Neuronal stem cell (in vitro differentiated cells): ENCODE results near the gene TMPRSS5.

Source experiments
- DNase-seq: peaks from one replicate; pipeline ENCODE4 v3.0.0-alpha.2; 2013; ENCODE audit warnings: low spot score
- H2AFZ ChIP-seq: one replicate; pipeline ENCODE4 v1.6.1; 2013; ENCODE audit warnings: mild to moderate bottlenecking, low read length, inconsistent platforms
- H2AK5ac ChIP-seq: 2 replicates; pipeline ENCODE4 v1.6.1; 2013; ENCODE audit warnings: low read depth, mild to moderate bottlenecking, inconsistent platforms, low read length, moderate library complexity, mixed read lengths
- H2BK120ac ChIP-seq: 2 replicates; pipeline ENCODE4 v1.6.1; 2013; ENCODE audit warnings: low read depth, mild to moderate bottlenecking, inconsistent platforms, low read length, moderate library complexity, mixed read lengths
- H2BK12ac ChIP-seq: one replicate; pipeline ENCODE4 v1.6.1; 2013; ENCODE audit warnings: low read length, inconsistent platforms
- H2BK15ac ChIP-seq: 2 replicates; pipeline ENCODE4 v1.6.1; 2013; ENCODE audit warnings: mild to moderate bottlenecking, low read length, inconsistent platforms, mixed read lengths
- H2BK5ac ChIP-seq: one replicate; pipeline ENCODE4 v1.6.1; 2013; ENCODE audit warnings: inconsistent platforms, mild to moderate bottlenecking, low read length, moderate library complexity
- H3K14ac ChIP-seq: one replicate; pipeline ENCODE4 v1.6.1; 2013; ENCODE audit warnings: low read length, inconsistent platforms
- H3K18ac ChIP-seq: 2 replicates; pipeline ENCODE4 v1.6.1; 2013; ENCODE audit warnings: low read length, inconsistent platforms
- H3K23ac ChIP-seq: 2 replicates; pipeline ENCODE4 v1.6.1; 2013; ENCODE audit warnings: low read depth, mild to moderate bottlenecking, mixed read lengths, low read length, inconsistent platforms; ENCODE audit not compliant: poor library complexity
- H3K27ac ChIP-seq: replicated peaks from 3 replicates; pipeline ENCODE4 v1.5.1; 2013; ENCODE audit warnings: low read length, inconsistent platforms
- H3K27me3 ChIP-seq, 3 experiments: 2 replicates each; pipeline ENCODE4 v1.6.1; 2013; ENCODE audit warnings: low read length in 3 of 3, mild to moderate bottlenecking in 2 of 3, inconsistent platforms in 1 of 3, low read depth in 1 of 3, mixed read lengths in 1 of 3, moderate library complexity in 1 of 3; ENCODE audit not compliant: control insufficient read depth in 3 of 3, insufficient read depth in 3 of 3
- H3K36me3 ChIP-seq, 2 donors: replicated peaks in 1 of 2; 2 replicates each; pipeline ENCODE4 v1.6.1; 2013; ENCODE audit warnings: low read length in 2 of 2; ENCODE audit not compliant: control insufficient read depth in 2 of 2, insufficient read depth in 2 of 2
- H3K4ac ChIP-seq: 2 replicates; pipeline ENCODE4 v1.6.1; 2013; ENCODE audit warnings: inconsistent platforms, mild to moderate bottlenecking, low read length, moderate library complexity
- H3K4me1 ChIP-seq, 2 donors: 1 replicate in 1 of 2; 2 replicates in 1 of 2; pipeline ENCODE4 v1.6.1; 2013; ENCODE audit warnings: low read length in 2 of 2, low read depth in 1 of 2; ENCODE audit not compliant: control insufficient read depth in 2 of 2, insufficient read depth in 1 of 2
- H3K4me2 ChIP-seq: one replicate; pipeline ENCODE4 v1.6.1; 2013; ENCODE audit warnings: mild to moderate bottlenecking, low read length, inconsistent platforms; ENCODE audit not compliant: insufficient read depth, poor library complexity, severe bottlenecking
- H3K4me3 ChIP-seq, 2 donors: 2 replicates each; pipeline ENCODE4 v1.5.1; 2013; ENCODE audit warnings: low read length in 2 of 2, mild to moderate bottlenecking in 2 of 2, inconsistent platforms in 1 of 2, moderate library complexity in 1 of 2
- H3K79me1 ChIP-seq: one replicate; pipeline ENCODE4 v1.6.1; 2013; ENCODE audit warnings: low read depth, mild to moderate bottlenecking, inconsistent platforms, low read length, moderate library complexity
- H3K9ac ChIP-seq: one replicate; pipeline ENCODE4 v1.6.1; 2013; ENCODE audit warnings: mild to moderate bottlenecking, low read depth, low read length, inconsistent platforms; ENCODE audit not compliant: poor library complexity
- H3K9me3 ChIP-seq, 2 donors: replicated peaks in 1 of 2; 2 replicates each; pipeline versions ENCODE3 to v1.6.1; 2013; ENCODE audit warnings: low read length in 2 of 2, mild to moderate bottlenecking in 2 of 2, inconsistent platforms in 1 of 2, low read depth in 1 of 2, mixed read lengths in 1 of 2, moderate library complexity in 1 of 2; ENCODE audit not compliant: control insufficient read depth in 2 of 2, insufficient read depth in 1 of 2
- H4K8ac ChIP-seq: one replicate; pipeline ENCODE4 v1.6.1; 2013; ENCODE audit warnings: low read depth, mild to moderate bottlenecking, inconsistent platforms, low read length, moderate library complexity
- H4K91ac ChIP-seq: one replicate; pipeline ENCODE4 v1.6.1; 2013; ENCODE audit warnings: low read length, low read depth, mild to moderate bottlenecking, inconsistent platforms; ENCODE audit not compliant: poor library complexity
- WGBS, 2 donors: extraction: QIAGEN DNeasy Blood & Tissue Kit; methylation state at CpG; one replicate each; pipeline ENCODE4 v1.1.7; 2013; ENCODE audit warnings: missing lambda C conversion rate in 2 of 2, mixed read lengths in 1 of 2; ENCODE audit not compliant: insufficient read length in 2 of 2, insufficient replicate concordance in 1 of 2; ENCODE audit errors: extremely low coverage in 2 of 2; 5-methylcytosine and 5-hydroxymethylcytosine counted together

The TMPRSS5 gene

GRCh38 chr11:113681711-113682413, 24.2 kb downstream of the TMPRSS5 start:
- Histone ChIP-seq H3K9ac (peak overlapping the region; percentile 46), H3K4me1 (peaks cover 2 to 5% of the 10 kb centered on the region in 2 donors), H4K91ac (no peak overlapping the region), H2BK120ac (no peak overlapping the region), H3K4ac (no peak overlapping the region), H3K18ac (peak overlapping the region; percentile 24), H3K14ac (no peak overlapping the region), H4K8ac (no peak overlapping the region), H2BK5ac (no peak overlapping the region), H2BK15ac (no peak overlapping the region), H3K23ac (no peak overlapping the region), H3K79me1 (no peaks in the 10 kb centered on the region), H2BK12ac (no peak overlapping the region), H3K27ac (no peak overlapping the region), H3K4me2 (no peak overlapping the region), H3K27me3 (no peaks in the 10 kb centered on the region), H3K36me3 (no peaks in the 10 kb centered on the region), H3K9me3 (no peaks in the 10 kb centered on the region), H3K4me3 (no peak overlapping the region), H2AFZ (no peak overlapping the region), H2AK5ac (peak overlapping the region; percentile 13)
- no peak for DNase-seq
- no CpG with 5 or more reads among the region's 10 CpGs for WGBS, 2 donors

GRCh38 chr11:113681282-113681681, 24.8 kb downstream of the TMPRSS5 start:
- H2AK5ac ChIP-seq, result peak overlapping the region; percentile 13
- H2AFZ ChIP-seq, result no peak overlapping the region
- no peak for DNase-seq
- H3K4me2 ChIP-seq, result no peak overlapping the region
- no peak overlapping the region for H3K9ac ChIP-seq
- peak overlapping the region; percentile 8 for H3K23ac ChIP-seq
- H2BK120ac ChIP-seq, result no peak overlapping the region
- H3K36me3 ChIP-seq, result no peaks in the 10 kb centered on the region
- no peak overlapping the region for H2BK15ac ChIP-seq
- no peak overlapping the region for H4K91ac ChIP-seq
- H3K14ac ChIP-seq, result no peak overlapping the region
- H3K79me1 ChIP-seq, result no peaks in the 10 kb centered on the region
- peaks cover 2 to 5% of the 10 kb centered on the region in 2 donors for H3K4me1 ChIP-seq
- no peaks in the 10 kb centered on the region for H3K9me3 ChIP-seq
- no peaks in the 10 kb centered on the region for H3K27me3 ChIP-seq
- H4K8ac ChIP-seq, result no peak overlapping the region
- H3K4me3 ChIP-seq, result no peak overlapping the region
- no peak overlapping the region for H3K4ac ChIP-seq
- no peak overlapping the region for H3K27ac ChIP-seq
- no peak overlapping the region for H2BK5ac ChIP-seq
- H3K18ac ChIP-seq, result no peak overlapping the region
- H2BK12ac ChIP-seq, result no peak overlapping the region
- no CpG with 5 or more reads among the region's 6 CpGs for WGBS, 2 donors

- Histone ChIP-seq H2BK12ac (no peak overlapping the region), H2BK5ac (no peak overlapping the region), H3K23ac (no peak overlapping the region), H3K18ac (no peak overlapping the region), H2BK15ac (no peak overlapping the region), H3K4me2 (no peak overlapping the region), H3K79me1 (no peaks in the 10 kb centered on the region), H3K14ac (no peak overlapping the region), H3K4me1 (peaks cover 16 to 28% of the 10 kb centered on the region in 2 donors), H3K9ac (no peak overlapping the region), H3K9me3 (no peaks in the 10 kb centered on the region), H3K4me3 (no peak overlapping the region), H3K27me3 (no peaks in the 10 kb centered on the region), H3K36me3 (no peaks in the 10 kb centered on the region), H2AFZ (no peak overlapping the region), H3K27ac (no peak overlapping the region), H4K8ac (no peak overlapping the region), H2BK120ac (no peak overlapping the region), H4K91ac (no peak overlapping the region), H3K4ac (no peak overlapping the region), H2AK5ac (no peak overlapping the region)
- no peak for DNase-seq
- WGBS, 2 donors, result no CpG with 5 or more reads among the region's 5 CpGs
These were observed 28.4 kb downstream of the TMPRSS5 start for GRCh38 chr11:113677685-113678084.

- H3K9ac ChIP-seq, result no peak overlapping the region
These were observed 30.5 kb downstream of the TMPRSS5 start for GRCh38 chr11:113675565-113675964.

More at GRCh38 chr11:113675565-113675964, 30.5 kb downstream of the TMPRSS5 start:
- WGBS, 2 donors, result no CpG with 5 or more reads among the region's 5 CpGs
- Histone ChIP-seq H2BK5ac (no peak overlapping the region), H2AFZ (peak overlapping the region; percentile 58), H3K4ac (no peak overlapping the region), H3K4me1 (peaks cover 14 to 23% of the 10 kb centered on the region in 2 donors), H4K91ac (no peak overlapping the region), H3K9me3 (no peaks in the 10 kb centered on the region), H3K23ac (no peak overlapping the region), H3K27ac (no peak overlapping the region), H2BK15ac (no peak overlapping the region), H2BK12ac (no peak overlapping the region), H3K4me3 (no peak overlapping the region), H2AK5ac (no peak overlapping the region), H3K27me3 (no peaks in the 10 kb centered on the region), H3K14ac (no peak overlapping the region), H3K79me1 (no peaks in the 10 kb centered on the region), H3K18ac (no peak overlapping the region), H3K4me2 (no peak overlapping the region), H4K8ac (no peak overlapping the region), H2BK120ac (no peak overlapping the region), H3K36me3 (no peaks in the 10 kb centered on the region)
- no peak for DNase-seq
